A549 (cell line): ENCODE data around the gene CSN1S1.

Experiments used
- BHLHE40 ChIP-seq: IDR thresholded peaks from 2 replicates; pipeline ENCODE4 v1.6.1; 2012; ENCODE audit warnings: low read depth, low read length, inconsistent platforms
- CBX2 ChIP-seq: fragments of 200-600 bp; sonication (generic); IDR thresholded peaks from 2 replicates; pipeline ENCODE4 v1.6.1; 2016; ENCODE audit warnings: low read depth, mild to moderate bottlenecking, borderline replicate concordance
- JUN ChIP-seq, 2 experiments: fragments of >200 bp; sonication (Bioruptor Twin); formaldehyde crosslinking; IDR thresholded peaks; 2 replicates in 1 of 2; 3 replicates in 1 of 2; pipeline ENCODE4 v1.6.1; 2016 to 2017
- POLR2A ChIP-seq: IDR thresholded peaks from 2 replicates; pipeline ENCODE4 v1.6.1; 2012; ENCODE audit warnings: mild to moderate bottlenecking, low read length
- REST ChIP-seq: fragments of 200-600 bp; sonication (generic); IDR thresholded peaks from 2 replicates; pipeline ENCODE4 v1.6.1; 2016; ENCODE audit warnings: antibody characterized with exemption, mild to moderate bottlenecking, moderate library complexity
- SMC3 ChIP-seq: fragments of >200 bp; sonication (Bioruptor Twin); formaldehyde crosslinking; IDR thresholded peaks from 3 replicates; pipeline ENCODE4 v1.6.1; 2018; ENCODE audit warnings: inconsistent platforms
- TF ChIP-seq, protein P1 (sequence below): fragments of >200 bp; sonication (Bioruptor Twin); formaldehyde crosslinking; IDR thresholded peaks from 3 replicates; pipeline ENCODE4 v1.5.1; 2016

DNA sequence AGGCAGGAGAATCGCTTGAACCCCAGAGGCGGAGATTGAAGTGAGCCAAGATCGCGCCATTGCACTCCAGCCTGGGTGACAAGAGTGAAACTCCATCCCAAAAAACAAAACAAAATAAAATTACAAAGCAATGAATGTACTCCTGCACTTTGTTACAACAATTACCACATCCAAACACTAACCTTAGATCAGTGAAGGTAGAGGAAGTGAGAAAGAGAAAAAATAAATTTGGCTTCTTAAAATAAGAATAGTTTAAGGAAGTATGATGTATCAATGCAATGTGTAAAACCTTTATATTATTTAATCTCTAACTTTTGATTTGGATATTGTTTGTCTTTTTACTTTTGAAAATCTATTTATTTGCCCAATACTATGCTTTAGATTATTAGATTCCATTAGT lies 21.7 kb upstream of the CSN1S1 start:
- no peak for TF ChIP-seq CBX2
- TF ChIP-seq JUN (IDR thresholded peaks at IDR 0.05) = no peak
- no peak for TF ChIP-seq POLR2A
- TF ChIP-seq, protein P1, sequence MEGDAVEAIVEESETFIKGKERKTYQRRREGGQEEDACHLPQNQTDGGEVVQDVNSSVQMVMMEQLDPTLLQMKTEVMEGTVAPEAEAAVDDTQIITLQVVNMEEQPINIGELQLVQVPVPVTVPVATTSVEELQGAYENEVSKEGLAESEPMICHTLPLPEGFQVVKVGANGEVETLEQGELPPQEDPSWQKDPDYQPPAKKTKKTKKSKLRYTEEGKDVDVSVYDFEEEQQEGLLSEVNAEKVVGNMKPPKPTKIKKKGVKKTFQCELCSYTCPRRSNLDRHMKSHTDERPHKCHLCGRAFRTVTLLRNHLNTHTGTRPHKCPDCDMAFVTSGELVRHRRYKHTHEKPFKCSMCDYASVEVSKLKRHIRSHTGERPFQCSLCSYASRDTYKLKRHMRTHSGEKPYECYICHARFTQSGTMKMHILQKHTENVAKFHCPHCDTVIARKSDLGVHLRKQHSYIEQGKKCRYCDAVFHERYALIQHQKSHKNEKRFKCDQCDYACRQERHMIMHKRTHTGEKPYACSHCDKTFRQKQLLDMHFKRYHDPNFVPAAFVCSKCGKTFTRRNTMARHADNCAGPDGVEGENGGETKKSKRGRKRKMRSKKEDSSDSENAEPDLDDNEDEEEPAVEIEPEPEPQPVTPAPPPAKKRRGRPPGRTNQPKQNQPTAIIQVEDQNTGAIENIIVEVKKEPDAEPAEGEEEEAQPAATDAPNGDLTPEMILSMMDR = no peak
- no peak for TF ChIP-seq SMC3
- no peak for TF ChIP-seq REST
- TF ChIP-seq BHLHE40 = no peak
